HG03342 (cell line): ENCODE data around the gene FLNC.
A peak's percentile ranks its signal among the peaks of the same experiment; 100 is the strongest.

Experiments used
- ATAC-seq: cut with Tn5 transposase; IDR thresholded peaks from one replicate; pipeline ENCODE4 v1.9.1; 2021; ENCODE audit warnings: mild to moderate bottlenecking, moderate library complexity; ENCODE audit not compliant: unreplicated experiment

The FLNC gene

DNA sequence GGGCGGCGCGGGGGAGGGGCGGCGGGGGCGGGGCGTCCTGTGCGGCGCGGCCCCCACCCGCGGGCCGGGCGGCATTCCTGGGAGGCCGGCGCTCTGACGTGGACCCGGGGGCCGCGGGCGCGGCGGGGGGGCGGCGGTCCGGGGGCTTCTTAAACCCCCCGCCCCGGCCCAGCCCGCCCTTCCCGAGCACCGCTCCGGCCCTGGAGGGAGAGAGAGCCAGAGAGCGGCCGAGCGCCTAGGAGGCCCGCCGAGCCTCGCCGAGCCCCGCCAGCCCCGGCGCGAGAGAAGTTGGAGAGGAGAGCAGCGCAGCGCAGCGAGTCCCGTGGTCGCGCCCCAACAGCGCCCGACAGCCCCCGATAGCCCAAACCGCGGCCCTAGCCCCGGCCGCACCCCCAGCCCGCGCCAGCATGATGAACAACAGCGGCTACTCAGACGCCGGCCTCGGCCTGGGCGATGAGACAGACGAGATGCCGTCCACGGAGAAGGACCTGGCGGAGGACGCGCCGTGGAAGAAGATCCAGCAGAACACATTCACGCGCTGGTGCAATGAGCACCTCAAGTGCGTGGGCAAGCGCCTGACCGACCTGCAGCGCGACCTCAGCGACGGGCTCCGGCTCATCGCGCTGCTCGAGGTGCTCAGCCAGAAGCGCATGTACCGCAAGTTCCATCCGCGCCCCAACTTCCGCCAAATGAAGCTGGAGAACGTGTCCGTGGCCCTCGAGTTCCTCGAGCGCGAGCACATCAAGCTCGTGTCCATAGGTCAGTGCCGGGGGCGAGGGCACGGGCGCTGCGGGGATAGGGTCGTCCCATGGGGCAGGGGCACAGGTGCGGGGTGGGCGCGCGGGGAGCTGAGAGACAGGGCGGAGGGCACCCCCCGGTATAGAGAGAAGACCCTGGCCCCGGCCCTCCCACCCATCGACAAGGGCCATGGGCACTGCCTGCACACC lies at the start of gene FLNC:
Gene FLNC (plus strand): TSS at position 176 of the 947 bp plus-strand sequence. CDS start 232 bp downstream, at position 408.
- no peak for ATAC-seq

DNA sequence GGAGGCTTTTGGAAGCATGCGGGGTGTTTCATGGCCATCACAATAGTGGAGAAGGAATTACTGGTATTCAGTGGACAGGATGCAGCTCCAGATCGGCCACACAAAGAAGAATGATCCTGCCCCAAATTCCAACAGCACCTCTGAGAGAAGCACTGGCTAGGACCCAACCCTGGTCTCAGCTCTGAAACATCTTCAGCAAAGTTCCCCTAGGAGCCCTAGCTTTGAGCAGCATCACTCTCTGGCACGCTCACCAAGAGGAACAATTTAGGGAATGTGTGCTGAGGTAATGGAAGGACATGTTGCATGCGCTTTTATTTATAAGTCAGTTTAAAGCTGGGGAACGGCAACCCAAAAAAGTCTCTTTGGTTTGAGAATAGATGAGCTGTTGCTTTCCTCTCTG lies 49.1 kb upstream of the FLNC start:
- ATAC-seq = no peak

DNA sequence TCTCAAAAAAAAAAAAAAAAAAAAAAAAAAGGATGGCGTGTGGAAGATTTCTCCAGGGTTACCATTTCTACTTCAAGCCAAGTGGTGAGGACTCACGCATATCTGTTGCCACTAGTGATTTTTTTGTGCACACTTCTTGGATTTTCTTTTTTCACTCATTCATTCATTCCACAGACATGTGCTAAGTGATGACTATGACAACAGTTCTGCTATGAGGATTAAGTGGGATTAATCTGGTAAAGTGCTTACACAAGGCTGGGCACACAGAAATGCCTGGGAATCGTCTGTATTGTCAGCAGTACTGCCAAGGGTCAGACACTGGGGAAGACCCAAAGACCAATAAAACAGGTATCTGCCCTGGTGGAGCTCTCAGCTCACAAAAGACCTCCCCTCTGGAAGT lies 48.4 kb upstream of the FLNC start:
- ATAC-seq = no peak

DNA sequence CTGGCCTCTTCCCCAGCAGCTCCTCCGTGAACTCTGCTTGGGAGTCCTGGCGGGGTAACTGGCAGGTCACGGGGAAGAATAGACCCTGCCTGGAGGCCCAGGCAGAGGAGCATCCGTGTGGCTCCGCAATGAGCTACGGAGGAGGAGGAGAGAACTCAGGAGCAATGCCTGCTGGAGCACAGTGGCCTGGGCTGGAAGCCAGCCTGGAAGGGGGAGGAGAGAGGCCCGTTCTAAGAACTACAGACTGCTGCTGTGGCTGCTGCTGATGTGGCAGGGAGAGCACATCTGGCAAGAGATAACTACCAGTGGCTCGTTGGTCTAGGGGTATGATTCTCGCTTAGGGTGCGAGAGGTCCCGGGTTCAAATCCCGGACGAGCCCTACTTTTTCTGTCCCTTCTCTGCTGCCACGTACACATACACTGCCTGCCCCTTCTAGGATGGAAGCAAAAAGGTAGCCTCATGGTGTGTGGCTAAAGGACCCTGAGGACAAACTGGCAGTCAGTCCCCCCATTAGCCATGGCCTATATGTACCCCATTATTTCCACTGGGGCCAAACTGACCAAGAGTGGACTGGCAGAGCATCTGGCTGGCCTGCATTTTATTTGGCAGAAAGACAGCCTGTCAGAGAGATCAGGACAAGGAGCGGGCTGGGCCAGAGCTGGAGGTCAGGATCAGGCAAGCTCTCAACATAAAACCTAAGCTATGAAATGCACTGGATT lies 46.9 kb upstream of the FLNC start:
- ATAC-seq = no peak

DNA sequence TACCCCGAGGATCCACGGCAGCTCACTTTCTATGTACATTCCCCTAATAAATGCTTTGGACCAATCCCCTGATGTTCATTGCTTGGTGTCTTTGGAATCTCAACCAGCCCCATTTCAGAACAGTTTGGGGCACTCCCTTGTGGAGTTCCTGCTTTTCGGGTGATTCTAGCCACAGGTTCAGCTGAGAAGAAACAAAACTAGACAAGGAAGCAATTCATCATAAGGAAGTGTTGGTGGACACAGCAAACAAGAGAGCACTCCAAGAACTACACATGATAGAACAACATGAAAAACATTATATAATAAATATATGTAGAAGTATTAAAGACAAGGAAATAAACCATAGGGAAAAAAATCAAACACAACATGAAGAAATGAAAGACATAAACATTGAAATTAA lies 44.5 kb upstream of the FLNC start:
- ATAC-seq = no peak

GRCh38 chr7:128788446-128789412 lies 41.5 kb upstream of the FLNC start:
- ATAC-seq = no peak

DNA sequence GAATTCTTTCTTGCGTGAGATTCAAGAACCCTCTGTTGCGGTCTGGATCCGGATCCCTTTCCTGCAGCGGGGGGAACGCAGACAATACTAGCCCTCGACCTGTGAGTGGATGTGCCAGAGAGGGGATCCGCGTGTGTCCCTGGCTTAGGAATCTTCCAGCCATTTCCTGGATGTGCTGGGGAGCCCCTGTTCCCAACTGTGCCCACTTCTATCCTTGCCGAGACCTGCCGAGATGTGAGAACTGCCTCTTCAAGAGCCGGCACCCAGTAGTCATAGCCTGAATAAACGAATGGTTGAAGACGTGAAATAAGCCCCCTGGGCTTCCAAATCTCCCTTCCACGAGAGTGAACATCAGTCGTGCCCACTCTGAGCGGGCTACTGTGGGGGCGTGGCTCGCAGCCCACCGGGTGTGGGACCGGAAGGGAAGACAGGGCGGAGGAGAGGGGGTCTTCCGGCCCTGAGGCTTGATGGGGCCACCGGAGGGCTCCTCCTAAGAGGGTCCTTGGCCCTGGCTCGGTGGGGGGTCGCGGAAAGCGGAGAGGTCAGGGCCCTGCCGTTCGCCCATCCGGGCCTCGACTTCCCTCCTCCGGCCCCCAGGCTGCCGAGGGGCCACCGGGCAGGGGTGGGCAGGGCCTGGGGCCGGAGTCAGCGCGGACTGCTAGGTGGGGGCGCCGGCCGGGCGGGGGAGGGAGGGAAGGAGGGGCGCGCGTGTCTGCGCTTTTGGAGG lies 39.7 kb upstream of the FLNC start:
- peak; percentile 3 for ATAC-seq

GRCh38 chr7:128791121-128791971 lies 38.9 kb upstream of the FLNC start, which contains the start of gene CCDC136:
Gene CCDC136 (plus strand): TSS chr7:128791968. CDS start chr7:128792412, 444 bp downstream.
- ATAC-seq = peak; percentile 72

GRCh38 chr7:128791972-128792327 lies 38.3 kb upstream of the FLNC start:
- ATAC-seq = no peak

- ATAC-seq = no peak
These were observed 37.6 kb upstream of the FLNC start for GRCh38 chr7:128792471-128793180.

DNA sequence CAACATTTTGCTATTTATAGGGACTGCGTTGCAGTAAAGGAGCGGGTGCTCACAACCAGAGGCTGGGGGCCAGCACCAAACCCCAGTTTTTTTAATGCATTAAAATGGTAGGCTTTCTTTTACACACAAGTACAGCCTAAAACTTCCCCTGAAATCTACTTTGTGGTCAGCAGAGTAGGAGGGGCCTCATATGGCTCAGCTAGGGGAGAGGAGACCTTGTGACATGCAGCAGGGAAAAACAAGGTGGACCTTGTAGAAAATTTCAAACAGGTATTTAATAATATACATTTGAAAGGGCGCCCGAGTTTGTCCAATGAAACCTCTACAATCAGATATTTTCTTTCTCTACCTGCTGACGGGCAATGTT lies 37.0 kb upstream of the FLNC start:
- no peak for ATAC-seq

- ATAC-seq = no peak
These were observed 36.2 kb upstream of the FLNC start for GRCh38 chr7:128794020-128794419.

DNA sequence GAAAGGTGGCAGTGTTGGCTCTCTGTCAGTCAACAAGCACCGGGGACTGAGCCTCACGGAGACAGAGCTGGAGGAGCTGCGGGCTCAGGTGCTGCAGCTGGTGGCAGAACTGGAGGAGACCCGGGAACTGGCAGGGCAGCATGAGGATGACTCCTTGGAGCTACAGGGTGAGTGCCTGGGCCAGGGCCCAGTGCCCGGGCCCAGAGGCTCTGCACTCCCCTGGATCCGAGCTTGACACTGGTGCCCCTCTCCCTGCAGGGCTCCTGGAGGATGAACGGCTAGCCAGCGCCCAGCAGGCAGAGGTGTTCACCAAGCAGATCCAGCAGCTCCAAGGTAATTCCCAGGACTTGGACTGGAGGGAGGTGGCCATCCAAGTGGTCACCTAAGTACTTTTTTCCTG lies 35.8 kb upstream of the FLNC start:
- ATAC-seq = no peak

GRCh38 chr7:128795129-128795528 lies 35.1 kb upstream of the FLNC start:
- ATAC-seq = no peak

- no peak for ATAC-seq
These were observed 33.9 kb upstream of the FLNC start for GRCh38 chr7:128796327-128796726.

DNA sequence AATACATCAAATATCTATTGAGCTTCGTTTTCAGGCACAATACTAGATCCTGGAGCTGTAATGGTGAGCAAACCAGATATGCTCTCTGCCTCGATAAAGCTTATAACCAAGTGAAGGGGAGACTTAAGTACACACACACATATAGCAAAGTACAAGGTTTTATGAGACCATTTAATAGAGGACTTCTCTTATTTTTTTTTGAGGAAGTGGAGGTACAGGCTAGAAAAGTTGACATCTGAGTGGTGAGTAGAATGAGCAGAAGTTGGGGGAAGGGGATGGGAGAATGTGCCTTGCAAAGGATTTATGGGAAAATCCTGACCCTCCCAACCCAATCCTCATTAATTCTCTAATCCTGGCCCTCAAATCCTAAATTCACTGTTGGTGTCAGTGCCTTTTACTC lies 30.8 kb upstream of the FLNC start:
- ATAC-seq = no peak

DNA sequence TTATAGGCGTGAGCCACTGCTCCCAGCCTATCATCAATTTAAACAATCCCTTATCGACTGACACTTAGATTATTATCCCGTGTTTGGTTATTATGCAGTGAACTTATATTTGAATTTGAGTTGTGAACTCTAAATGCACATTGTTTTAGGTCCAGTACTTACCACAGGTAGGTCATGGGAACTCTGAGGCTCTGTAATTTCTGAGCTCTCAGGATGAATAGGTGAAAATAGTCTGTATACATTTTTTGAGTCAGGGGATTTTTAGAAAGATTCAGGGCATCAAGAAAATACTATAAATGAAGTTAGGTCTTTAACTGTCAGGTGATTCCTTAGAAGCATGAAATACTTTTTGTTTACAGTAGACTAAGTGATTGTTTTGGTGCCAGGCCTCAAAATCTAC lies 29.6 kb upstream of the FLNC start:
- ATAC-seq = no peak

- no peak for ATAC-seq
These were observed 29.2 kb upstream of the FLNC start for GRCh38 chr7:128801003-128801402.
